Activated gamma-delta T cell treated with Interleukin-2 at 50 U/mL for 16 hours (primary cell): Measurements from ENCODE around the gene KIAA1217.
"Not testable (repeated sequence)": the region's sequence is repeated elsewhere in the genome, so short reads cannot be mapped to it uniquely, and the experiment has no call there.

Source experiments
- DNase-seq: peaks from one replicate; pipeline ENCODE4 v3.0.0-alpha.2; 2020

KIAA1217 gene

GRCh38 chr10:24476913-24477701 is 268.2 kb downstream of the KIAA1217 start:
- no peak for DNase-seq

GRCh38 chr10:24477915-24478314 is 269.0 kb downstream of the KIAA1217 start:
- no peak for DNase-seq

- no peak for DNase-seq
Measured at GRCh38 chr10:24479806-24480205, 270.9 kb downstream of the KIAA1217 start.

GRCh38 chr10:24480447-24480846 is 271.5 kb downstream of the KIAA1217 start:
- no peak for DNase-seq

- no peak for DNase-seq
Measured at GRCh38 chr10:24481241-24481640, 272.3 kb downstream of the KIAA1217 start.

- not testable (repeated sequence) for DNase-seq
Measured at GRCh38 chr10:24482713-24483112, 273.8 kb downstream of the KIAA1217 start.

GRCh38 chr10:24483701-24484100 is 274.8 kb downstream of the KIAA1217 start:
- DNase-seq: no peak

GRCh38 chr10:24484771-24485170 is 275.8 kb downstream of the KIAA1217 start:
- DNase-seq: no peak

- DNase-seq: no peak
Measured at GRCh38 chr10:24485304-24485703, 276.4 kb downstream of the KIAA1217 start.

GRCh38 chr10:24488631-24489030 is 279.7 kb downstream of the KIAA1217 start:
- no peak for DNase-seq

- DNase-seq: no peak
Measured at GRCh38 chr10:24493165-24493564, 284.2 kb downstream of the KIAA1217 start.

GRCh38 chr10:24494236-24494635 is 285.3 kb downstream of the KIAA1217 start:
- DNase-seq: no peak

- DNase-seq: no peak
Measured at GRCh38 chr10:24494777-24495176, 285.8 kb downstream of the KIAA1217 start.

- DNase-seq: no peak
Measured at GRCh38 chr10:24495666-24496460, 286.9 kb downstream of the KIAA1217 start.

- DNase-seq: no peak
Measured at GRCh38 chr10:24496906-24497305, 288.0 kb downstream of the KIAA1217 start.

- DNase-seq: no peak
Measured at GRCh38 chr10:24501056-24501711, 292.2 kb downstream of the KIAA1217 start.

GRCh38 chr10:24502006-24502405 is 293.1 kb downstream of the KIAA1217 start:
- no peak for DNase-seq

- DNase-seq: no peak
Measured at GRCh38 chr10:24502801-24503460, 294.0 kb downstream of the KIAA1217 start.

- DNase-seq: no peak
Measured at GRCh38 chr10:24503461-24504320, 294.8 kb downstream of the KIAA1217 start.

- DNase-seq: no peak
Measured at GRCh38 chr10:24505759-24506158, 296.8 kb downstream of the KIAA1217 start.

GRCh38 chr10:24513155-24513554 is 304.2 kb downstream of the KIAA1217 start:
- no peak for DNase-seq

GRCh38 chr10:24515481-24515880 is 306.5 kb downstream of the KIAA1217 start:
- no peak for DNase-seq
